HG03378 (cell line): Measurements from ENCODE around the gene SECISBP2.

Experiments used
- ATAC-seq: cut with Tn5 transposase; IDR thresholded peaks from one replicate; pipeline ENCODE4 v1.9.1; 2021; ENCODE audit warnings: mild to moderate bottlenecking, moderate library complexity; ENCODE audit not compliant: unreplicated experiment

Gene SECISBP2

DNA sequence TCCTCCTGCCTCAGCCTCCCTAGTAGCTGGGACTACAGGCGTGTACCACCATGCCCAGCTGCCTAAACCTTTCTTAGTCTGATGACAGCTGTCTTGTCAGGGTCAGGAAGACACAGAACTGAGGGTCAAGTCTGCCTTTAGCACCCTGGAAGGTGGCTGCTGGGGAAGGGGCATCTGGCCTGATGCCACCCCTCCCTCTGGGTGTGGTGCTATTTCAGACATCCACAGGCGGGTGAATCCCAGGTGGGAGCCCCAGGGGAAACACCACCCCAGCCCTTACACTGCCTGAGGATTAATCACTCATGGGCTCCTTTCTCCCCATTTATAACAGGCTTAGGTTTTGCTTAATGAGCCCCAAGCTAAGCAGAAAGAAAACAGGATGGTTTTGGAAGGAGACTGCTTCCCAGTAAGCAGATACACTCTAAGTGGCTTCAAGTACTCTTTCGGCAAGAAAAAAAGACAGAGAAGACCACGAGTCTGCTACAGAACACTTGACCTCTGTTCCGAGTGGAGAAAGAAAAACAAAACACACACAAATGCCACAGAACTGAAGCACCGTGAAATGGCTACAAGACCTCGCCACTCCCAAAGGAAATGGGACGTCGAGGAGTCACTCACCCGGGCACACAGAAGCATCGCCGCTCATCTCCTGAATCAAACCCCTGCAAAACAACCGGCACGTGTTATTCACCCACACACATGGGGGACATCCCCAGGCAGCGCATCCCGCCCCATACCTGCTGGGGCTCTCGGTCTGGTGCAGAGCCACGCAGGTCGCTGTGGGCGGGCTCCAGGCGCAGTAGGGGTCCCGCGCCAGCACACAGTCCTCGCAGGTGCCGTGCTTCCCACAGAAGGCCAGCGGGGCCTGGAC is 62.4 kb downstream of the SECISBP2 start:
- no peak for ATAC-seq

DNA sequence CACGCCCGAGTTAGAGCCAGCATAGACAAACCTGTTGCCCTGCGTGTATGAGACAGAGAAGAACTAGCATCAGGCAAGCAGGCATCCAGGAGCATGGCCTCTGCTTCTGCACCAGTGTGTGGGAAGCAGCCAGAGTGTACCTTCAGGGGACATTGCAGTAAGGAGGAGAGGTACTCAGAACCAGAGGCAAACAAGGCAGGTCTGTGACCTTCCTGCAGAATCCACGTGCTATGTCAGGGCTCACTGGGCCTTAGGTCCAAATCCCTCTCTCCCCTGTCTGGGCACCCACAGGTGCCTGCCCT is 63.0 kb downstream of the SECISBP2 start:
- no peak for ATAC-seq

- no peak for ATAC-seq
Measured at GRCh38 chr9:89382026-89382986, 64.0 kb downstream of the SECISBP2 start.

DNA sequence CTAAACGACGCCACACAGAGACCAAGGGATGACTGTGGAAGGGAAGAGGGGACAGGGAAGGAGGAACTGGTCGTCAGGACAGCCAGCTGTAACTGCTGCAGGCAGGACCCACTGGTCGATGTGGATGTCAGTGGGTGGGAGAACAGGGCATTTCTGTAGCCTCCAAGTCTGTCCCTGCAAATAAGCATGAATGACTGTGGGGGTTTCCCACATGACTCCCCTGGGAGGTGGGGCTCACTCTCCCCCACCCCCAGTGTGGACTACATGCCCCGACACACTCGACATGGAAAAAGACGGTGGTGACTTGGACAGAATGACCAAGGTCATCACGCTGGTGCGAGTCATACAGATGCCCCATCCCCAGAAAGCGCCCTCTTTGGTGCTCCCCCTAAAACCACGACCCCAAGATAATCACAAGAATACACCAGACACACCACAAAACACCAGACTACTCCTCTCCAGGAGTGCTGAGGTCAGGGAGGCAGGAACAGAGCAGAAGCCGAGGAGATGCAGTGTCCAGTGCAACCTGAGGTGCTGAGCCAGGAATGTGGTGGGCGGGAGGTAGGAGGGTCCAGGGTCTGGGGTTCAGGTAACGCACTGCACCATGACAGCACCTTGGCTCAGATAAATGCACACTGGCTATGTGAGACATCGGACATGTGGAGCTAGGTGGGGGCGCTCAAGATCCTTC is 64.9 kb downstream of the SECISBP2 start:
- no peak for ATAC-seq

DNA sequence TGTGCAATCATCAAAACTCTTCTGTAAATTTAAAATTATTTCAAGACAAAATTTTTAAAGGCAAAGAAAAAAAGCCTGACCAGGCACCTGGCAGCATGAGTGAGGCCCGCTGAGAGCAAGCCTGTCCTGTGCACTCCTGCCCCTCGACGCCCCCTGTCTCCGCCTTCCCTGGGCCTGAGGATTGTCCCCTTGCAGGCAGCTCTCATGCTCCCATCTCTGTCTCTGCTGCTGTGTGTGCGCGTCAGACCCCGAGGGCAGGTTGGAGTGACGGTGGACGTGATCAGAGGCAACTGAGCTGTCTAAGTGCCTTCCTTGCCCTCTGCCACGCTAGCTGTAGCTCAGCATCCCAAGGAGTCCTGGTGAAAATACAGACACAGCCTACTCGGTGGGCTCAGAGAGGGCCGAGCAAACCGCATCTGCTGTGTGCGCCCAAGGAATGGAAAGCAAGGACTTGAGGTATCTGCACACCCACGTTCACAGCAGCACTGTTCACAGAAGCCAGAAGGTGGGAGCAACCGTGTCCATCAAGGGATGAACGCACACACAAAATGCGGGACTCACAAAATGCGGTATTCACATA is 65.5 kb downstream of the SECISBP2 start:
- ATAC-seq: no peak

DNA sequence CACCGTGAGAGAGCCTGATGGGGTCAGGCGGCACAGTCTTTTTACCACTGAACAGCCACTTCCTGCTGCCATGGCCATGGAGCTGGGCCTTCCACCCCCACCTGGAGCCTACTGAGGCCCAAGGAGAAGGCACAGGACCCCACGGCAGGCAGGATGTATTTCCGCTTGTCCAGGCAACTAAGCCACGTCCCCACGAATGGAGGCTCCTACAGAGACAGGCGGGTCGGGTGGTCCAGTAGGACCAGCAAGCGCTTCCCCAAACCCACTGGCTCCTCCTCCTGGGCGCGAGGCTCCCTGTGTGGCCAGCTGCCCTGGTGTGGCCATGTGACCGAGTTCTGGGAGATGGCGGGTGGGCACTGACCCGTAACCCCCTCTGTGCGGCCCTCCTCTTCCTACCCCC is 66.5 kb downstream of the SECISBP2 start:
- no peak for ATAC-seq

DNA sequence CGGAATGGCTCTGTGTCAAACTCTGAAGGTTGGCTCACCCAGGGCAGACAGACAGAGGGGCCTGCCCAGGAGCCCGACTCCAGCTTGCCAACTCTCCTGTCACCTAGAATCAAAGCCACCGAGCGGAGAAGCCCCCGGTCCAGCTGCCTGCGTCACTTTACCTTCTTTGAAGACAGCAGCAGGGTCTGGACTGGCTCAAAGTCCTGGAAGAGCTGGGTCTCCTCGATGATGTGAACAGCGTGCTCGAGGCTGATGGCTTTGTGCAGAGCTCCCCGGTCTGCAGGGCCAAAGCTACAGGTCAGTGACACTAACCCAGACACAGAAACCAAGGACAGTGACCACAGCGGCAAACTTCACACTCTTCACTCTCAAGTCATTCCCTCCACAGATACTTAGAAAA is 67.9 kb downstream of the SECISBP2 start:
- no peak for ATAC-seq

- ATAC-seq: no peak
Measured at GRCh38 chr9:89386797-89387196, 68.5 kb downstream of the SECISBP2 start.

DNA sequence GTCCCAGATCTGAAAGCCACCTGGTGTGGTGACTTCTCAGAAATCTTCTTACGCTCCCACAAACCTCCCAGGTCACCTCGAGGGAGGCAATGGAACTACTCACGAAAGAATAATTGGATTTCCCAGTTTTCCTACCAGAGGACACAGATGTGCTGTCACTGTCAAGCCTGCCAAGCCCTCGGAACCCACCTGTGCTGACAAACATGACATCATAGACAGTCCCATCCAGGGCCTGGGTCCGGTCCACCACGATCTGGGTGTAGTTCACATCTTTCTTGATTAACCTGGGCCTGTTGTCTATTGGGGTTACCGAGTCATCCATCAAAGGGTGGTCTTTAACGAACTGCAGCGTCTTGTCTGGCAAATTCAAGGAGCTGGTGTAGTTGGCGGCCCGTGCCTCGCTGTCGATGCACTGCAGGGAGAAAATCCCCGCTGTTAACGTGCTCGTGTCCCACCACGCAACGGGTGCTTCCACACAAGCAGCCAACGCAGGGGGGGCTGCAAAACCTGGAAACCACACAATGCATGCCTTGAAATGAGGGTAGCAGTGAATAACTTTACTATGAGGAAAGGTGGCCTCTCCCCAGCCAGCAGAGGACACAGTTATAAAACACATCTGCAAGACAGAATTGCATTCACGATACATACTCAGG is 69.0 kb downstream of the SECISBP2 start:
- no peak for ATAC-seq

DNA sequence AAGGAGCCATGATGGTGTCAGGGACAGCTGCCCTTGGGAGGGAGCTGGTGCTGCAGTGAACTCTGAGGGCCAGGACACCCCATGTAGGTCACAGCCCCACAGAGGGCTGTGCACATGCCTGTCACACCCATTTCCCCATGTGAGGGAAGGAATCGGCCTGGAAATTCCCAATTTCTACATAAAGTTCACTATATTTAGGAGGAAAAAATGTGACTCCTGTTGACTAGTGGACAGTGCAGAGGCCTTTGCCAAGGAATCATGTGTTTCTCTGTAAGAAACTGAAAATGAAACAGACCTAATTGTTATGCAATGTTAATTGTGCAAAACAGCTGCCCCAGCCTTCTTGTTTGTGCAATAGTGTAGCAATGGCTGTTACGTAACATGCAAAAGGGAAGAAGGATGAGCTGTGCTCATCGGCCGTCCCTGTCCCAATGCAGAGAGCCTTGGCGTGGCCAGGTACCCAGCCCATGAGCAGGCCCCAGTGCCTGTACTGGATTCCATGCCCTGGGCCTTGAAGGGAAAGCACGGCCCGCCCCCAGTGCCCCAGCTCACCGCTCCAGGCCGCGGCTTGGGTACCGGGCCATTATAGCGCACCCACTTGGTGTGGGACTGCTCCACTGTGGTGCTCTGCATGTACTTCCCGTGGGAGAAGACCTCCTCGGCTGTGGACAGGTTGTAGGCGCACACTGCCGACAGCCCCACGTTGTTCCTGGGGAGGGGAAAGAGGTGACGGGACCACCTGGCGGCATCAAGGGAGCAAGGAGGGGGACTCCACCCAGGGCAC is 70.0 kb downstream of the SECISBP2 start:
- ATAC-seq: no peak

DNA sequence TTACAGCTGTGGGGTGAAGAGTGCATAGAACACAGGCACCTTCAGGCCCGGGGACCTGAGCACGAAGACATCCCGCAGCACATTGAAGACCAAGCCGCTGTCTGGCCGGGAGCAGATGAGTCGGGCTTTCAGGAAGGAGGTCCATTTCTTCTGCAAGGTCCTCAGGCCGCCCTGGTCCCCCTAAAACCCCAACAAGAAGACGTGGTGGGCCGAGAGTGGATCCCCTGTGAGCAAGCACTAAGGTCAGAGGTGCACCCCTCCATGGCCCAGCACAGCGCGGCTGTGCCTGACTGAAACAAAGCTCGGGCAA is 70.5 kb downstream of the SECISBP2 start:
- ATAC-seq: no peak

GRCh38 chr9:89390068-89390555 is 71.8 kb downstream of the SECISBP2 start:
- ATAC-seq: no peak

GRCh38 chr9:89390578-89391116 is 72.3 kb downstream of the SECISBP2 start:
- no peak for ATAC-seq

GRCh38 chr9:89391585-89391984 is 73.3 kb downstream of the SECISBP2 start:
- ATAC-seq: no peak

DNA sequence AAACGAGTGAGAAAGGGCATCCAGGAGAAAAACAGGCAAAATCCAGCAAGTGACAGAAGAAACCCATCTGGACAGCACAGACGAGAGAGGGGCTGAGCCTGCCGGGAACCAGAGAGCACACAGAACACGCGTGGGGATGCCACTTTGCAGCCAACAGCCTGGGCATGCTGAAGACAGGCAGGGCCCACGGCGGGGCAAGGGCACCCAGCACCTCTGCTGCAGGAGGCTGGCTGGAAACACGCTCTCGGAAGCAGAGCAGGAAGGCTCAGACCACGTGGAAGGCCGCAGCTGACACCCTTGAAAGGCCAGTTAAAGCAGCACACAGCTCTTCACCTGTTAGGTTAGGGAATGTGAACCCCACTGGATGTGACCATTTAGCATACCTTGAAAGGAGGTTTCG is 76.1 kb downstream of the SECISBP2 start:
- no peak for ATAC-seq

- ATAC-seq: no peak
Measured at GRCh38 chr9:89395931-89396710, 77.8 kb downstream of the SECISBP2 start.

DNA sequence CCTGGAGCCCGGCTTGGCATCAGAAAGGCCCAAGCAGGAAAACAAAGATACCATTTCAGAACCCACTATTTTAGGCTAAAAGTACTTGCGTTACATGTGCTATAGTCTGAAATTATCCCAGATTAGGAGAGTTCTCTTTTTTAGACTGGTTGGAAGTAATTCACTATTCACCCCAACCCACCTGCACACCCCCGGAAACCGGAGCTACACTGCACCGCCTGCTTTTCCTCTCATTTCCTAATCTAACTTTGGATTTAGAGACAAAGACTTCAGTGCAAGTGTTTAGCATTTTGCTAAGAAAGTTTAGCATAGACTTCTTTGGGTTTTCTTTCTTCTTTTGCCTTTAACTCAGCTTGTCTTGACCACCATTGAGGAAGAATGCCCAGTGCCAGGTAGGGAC is 79.2 kb downstream of the SECISBP2 start:
- ATAC-seq: no peak

DNA sequence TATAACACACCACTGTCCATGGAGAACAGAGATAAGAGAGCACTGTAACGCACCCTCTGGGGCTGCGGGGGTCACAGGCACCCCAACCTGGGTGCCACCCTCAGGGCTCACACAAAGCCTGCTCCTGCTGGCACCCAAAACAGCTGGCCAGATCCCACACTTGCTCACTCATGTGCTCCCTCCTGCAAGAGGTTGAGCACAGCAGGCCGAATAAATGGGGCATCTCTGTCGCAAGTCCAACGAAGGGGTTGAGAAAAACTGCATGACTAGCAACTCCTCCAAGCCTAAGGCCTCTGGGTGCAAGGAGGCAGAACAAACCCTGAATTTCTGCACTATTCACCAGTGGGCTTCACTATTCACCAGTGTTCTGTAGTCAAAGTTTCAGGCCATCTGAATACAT is 80.3 kb downstream of the SECISBP2 start:
- ATAC-seq: no peak
